Lower leg skin (tissue), 4 donors: ENCODE results near the gene GRB10. TPM values are rescaled to one million over a fixed set of nuclear protein-coding genes. Genes with fewer than 3 reads are reported as not detected.

Experiments used
- DNase-seq, 2 donors: peaks; one replicate each; pipeline ENCODE4 v3.0.0-alpha.2; 2019; ENCODE audit warnings: low spot score in 2 of 2
- H3K4me3 ChIP-seq: fragments of 200-600 bp; sonication (generic); 2 replicates; pipeline ENCODE4 v1.5.1; 2017; ENCODE audit warnings: mild to moderate bottlenecking, low read depth; ENCODE audit not compliant: poor library complexity, severe bottlenecking
- POLR2A ChIP-seq, 2 donors: fragments of 450-650 bp; IDR thresholded peaks; one replicate each; pipeline ENCODE4 v1.6.1; 2016 to 2017; ENCODE audit warnings: antibody characterized with exemption in 2 of 2, mild to moderate bottlenecking in 1 of 2, moderate library complexity in 1 of 2
- WGBS, 2 donors: methylation state at CpG; one replicate each; pipeline ENCODE4 v1.1.5; 2018; 5-methylcytosine and 5-hydroxymethylcytosine counted together
- intact Hi-C: fragments of 100-400 bp; cut with DNase I; formaldehyde crosslinking; loops from one replicate; pipeline ENCODE4 v1.15.0; 2023; ENCODE audit warnings: low total_unique reads
- total RNA-seq, 4 donors: library from RNA; depleted of rRNA; stranded (reverse); fragments of >200 nt; gene quantifications; one replicate each; pipeline ENCODE4 v1.1.0, GENCODE V29; 2016
- TF ChIP-seq, protein P1 (sequence below), 3 donors: fragments of 450-650 bp; IDR thresholded peaks; one replicate each; pipeline ENCODE4 v1.5.1; 2016; ENCODE audit warnings: antibody characterized with exemption in 3 of 3, mild to moderate bottlenecking in 3 of 3, moderate library complexity in 2 of 3

GRB10 gene
- total RNA-seq, 4 donors from 2014 or later, result 6.6 to 25.7 (median 15.2) TPM

GRCh38 chr7:50718311-50718710 is 64.4 kb downstream of the GRB10 start:
- 74 to 86% methylated on average over 6 of the region's 6 CpGs for WGBS, 2 donors
- H3K4me3 ChIP-seq, result no peak overlapping the region
- TF ChIP-seq POLR2A (IDR thresholded peaks at IDR 0.05), result no peak
- TF ChIP-seq, protein P1, sequence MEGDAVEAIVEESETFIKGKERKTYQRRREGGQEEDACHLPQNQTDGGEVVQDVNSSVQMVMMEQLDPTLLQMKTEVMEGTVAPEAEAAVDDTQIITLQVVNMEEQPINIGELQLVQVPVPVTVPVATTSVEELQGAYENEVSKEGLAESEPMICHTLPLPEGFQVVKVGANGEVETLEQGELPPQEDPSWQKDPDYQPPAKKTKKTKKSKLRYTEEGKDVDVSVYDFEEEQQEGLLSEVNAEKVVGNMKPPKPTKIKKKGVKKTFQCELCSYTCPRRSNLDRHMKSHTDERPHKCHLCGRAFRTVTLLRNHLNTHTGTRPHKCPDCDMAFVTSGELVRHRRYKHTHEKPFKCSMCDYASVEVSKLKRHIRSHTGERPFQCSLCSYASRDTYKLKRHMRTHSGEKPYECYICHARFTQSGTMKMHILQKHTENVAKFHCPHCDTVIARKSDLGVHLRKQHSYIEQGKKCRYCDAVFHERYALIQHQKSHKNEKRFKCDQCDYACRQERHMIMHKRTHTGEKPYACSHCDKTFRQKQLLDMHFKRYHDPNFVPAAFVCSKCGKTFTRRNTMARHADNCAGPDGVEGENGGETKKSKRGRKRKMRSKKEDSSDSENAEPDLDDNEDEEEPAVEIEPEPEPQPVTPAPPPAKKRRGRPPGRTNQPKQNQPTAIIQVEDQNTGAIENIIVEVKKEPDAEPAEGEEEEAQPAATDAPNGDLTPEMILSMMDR (IDR thresholded peaks at IDR 0.05), result no peak
- intact Hi-C loops, result no loop called here
- DNase-seq, result no peak

DNA sequence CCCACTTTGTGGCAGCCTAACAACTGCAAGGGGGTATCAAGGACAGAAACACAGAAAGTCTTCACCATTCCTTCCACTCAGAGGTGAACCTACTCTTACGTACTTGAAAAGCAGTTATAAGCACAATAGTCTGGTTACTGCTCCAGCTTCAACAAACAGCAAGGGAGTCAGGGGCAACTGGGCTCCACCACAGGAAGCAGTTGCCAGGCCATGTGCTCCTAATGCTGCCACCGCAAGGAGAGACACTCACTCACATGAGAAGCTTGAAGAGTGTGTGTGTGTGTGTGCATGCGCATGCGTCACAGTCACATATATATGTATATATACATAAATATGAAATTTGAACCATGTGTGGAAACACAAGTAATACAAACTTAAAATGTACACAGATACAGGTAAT is 65.5 kb downstream of the GRB10 start:
- intact Hi-C loops, result no loop called here
- DNase-seq, result no peak
- WGBS, 2 donors, result 87 to 91% methylated on average over 4 of the region's 4 CpGs
- H3K4me3 ChIP-seq, result no peak overlapping the region
- no peak for TF ChIP-seq POLR2A (IDR thresholded peaks at IDR 0.05)
- TF ChIP-seq, protein P1 (IDR thresholded peaks at IDR 0.05), result no peak

DNA sequence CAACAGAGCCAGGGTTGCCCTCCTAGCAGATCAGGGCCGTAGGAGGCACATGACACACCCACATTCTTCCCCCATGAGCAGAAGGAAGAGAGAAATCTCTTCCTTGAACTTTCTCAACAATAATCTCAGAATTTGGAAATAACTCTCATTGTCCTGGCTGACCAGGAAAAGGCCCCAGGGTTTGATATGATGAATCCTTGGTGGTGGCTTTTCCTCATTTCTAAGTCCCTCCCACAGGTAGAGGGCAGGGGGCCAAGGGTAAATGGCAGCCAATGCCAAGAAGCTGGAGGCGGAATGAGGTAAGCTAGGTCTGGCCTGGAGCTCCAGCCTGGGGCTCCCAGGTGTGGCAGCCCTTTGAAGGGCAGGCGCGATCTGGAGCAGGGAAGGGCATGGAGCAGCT is 67.8 kb downstream of the GRB10 start:
- H3K4me3 ChIP-seq, result no peak overlapping the region
- TF ChIP-seq, protein P1 (IDR thresholded peaks at IDR 0.05), result no peak
- TF ChIP-seq POLR2A (IDR thresholded peaks at IDR 0.05), result no peak
- no peak for DNase-seq
- intact Hi-C loops, result no loop called here
- WGBS, 2 donors, result 67 to 88% methylated on average over 4 of the region's 4 CpGs

DNA sequence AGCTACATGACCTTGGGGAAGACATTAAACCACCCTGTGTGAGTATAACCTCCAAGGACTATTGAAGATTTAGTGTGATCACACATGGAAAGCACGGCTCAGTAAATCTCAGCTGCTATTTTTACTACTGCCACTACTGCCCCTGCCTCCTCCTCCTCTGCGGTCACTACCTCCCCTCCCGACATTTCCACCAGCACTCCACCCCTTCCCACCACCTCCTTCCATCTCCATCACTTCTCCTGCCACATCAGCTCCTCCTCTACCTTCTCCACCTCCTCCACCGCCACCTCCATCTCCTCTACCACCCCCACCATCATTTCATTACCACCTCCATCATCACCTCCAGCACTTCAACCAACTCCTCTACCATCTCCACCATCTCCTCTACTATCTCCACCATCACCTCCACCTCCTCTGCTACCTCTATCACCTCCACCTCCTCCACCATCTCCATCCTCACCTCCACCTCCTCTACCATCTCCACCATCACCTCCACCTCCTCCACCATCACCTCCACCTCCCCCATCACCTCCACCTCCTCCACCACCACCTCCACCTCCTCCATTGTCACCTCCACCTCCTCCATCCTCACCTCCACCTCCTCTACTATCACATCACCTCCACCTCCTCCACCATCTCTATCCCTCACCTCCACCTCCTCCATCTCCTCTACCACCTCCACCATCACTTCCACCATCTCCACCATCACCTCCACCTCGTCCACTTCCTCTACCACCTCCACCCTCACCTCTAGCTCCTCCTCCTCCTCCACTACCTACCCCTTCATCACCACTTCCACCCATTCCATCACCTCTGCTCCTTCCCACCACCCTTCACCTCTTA is 69.4 kb downstream of the GRB10 start:
- H3K4me3 ChIP-seq, result no peak overlapping the region
- intact Hi-C loops, result no loop called here
- 72 to 73% methylated on average over 5 of the region's 5 CpGs for WGBS, 2 donors
- no peak for DNase-seq
- TF ChIP-seq, protein P1 (IDR thresholded peaks at IDR 0.05), result no peak
- no peak for TF ChIP-seq POLR2A (IDR thresholded peaks at IDR 0.05)

DNA sequence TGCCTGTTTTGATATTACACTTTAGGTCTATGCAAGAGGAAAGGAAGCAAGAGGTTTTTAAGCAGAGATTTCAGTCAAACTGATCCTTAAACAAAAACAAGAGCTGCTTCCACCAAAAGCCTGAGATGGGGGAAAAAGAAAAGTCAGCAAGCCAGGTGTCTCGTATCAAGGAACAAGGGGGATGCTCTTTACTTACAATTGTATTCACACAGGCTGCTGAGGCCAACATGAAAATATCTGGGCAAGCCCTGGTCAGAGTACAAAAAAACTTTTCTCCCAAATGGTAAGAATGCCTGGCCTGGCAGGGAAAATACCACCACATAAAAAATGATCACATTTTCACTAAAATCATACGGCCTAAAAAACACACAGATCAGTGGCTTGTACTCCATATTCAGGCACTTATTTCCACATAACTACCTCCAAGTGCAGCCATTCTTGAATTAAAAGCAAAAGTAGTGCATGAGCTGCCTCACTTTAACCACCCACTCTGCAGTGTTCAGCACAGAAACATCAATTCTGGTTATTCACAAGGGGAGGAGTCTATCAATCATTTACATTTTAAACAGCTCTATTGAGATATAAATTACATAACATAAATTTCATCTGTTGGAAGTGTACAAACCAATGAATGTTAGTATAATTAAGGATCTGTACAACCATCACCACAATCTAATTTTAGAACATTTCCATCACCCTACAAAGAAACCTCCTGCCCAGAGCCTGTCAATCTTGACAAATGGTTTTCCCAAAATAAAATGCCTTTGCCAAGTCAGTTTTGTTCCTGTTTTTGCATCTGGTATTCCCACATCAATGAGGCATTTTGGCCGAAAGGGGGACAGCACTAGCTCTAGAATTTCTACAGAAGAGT is 70.2 kb downstream of the GRB10 start:
- no peak for TF ChIP-seq POLR2A (IDR thresholded peaks at IDR 0.05)
- TF ChIP-seq, protein P1 (IDR thresholded peaks at IDR 0.05), result no peak
- H3K4me3 ChIP-seq, result no peak overlapping the region
- 51 to 58% methylated on average over 3 of the region's 3 CpGs for WGBS, 2 donors
- intact Hi-C loops, result no loop called here
- DNase-seq, result no peak
